ENCODE measurements around the gene SLC35B4.

DNA sequence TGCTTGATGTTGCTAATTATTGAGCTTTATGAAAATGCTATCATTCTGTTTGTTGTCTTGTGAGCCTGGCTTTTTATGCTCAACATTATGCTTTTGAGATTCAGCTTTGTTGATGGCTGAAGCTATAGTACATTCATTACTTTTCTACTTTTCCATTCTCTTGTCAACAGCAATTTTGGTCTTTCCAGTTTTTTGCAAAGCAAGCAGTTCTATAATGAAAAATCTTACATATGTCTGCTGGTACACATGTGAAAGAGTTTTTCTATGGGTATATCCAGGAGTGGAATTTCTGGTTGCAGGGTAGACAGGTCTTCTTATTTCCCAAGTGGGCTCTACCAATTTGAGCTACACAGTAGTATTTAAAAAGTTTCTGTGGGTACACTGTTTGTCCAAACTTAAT lies 36.8 kb downstream of the SLC35B4 start:
- TF ChIP-seq, protein P1, sequence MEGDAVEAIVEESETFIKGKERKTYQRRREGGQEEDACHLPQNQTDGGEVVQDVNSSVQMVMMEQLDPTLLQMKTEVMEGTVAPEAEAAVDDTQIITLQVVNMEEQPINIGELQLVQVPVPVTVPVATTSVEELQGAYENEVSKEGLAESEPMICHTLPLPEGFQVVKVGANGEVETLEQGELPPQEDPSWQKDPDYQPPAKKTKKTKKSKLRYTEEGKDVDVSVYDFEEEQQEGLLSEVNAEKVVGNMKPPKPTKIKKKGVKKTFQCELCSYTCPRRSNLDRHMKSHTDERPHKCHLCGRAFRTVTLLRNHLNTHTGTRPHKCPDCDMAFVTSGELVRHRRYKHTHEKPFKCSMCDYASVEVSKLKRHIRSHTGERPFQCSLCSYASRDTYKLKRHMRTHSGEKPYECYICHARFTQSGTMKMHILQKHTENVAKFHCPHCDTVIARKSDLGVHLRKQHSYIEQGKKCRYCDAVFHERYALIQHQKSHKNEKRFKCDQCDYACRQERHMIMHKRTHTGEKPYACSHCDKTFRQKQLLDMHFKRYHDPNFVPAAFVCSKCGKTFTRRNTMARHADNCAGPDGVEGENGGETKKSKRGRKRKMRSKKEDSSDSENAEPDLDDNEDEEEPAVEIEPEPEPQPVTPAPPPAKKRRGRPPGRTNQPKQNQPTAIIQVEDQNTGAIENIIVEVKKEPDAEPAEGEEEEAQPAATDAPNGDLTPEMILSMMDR (IDR thresholded peaks at IDR 0.05; ENCODE audit: low read depth, low read length): no peak
- TF ChIP-seq EZH2phosphoT487 (IDR thresholded peaks at IDR 0.05; ENCODE audit: low read depth): no peak

Data from OCI-LY3 (cell line).